ENCODE results near the gene FNDC3B.

The FNDC3B gene

GRCh38 chr3:172259726-172260248, 220.4 kb downstream of the FNDC3B start:
- Histone ChIP-seq H3K4me3 (ENCODE audit: insufficient read depth, low read length, poor library complexity, severe bottlenecking) (no peak overlapping the region), H3K27ac (ENCODE audit: low read depth, low read length) (no peak overlapping the region), H3K36me3 (ENCODE audit: low read length) (no peaks in the 10 kb centered on the region), H3K4me2 (ENCODE audit: low read depth, low read length, poor library complexity, severe bottlenecking) (no peak overlapping the region), H3K27me3 (ENCODE audit: low read length) (no peaks in the 10 kb centered on the region), H2AFZ (ENCODE audit: low read depth, low read length, severe bottlenecking) (no peak overlapping the region), H4K20me1 (ENCODE audit: low read depth, low read length) (no peaks in the 10 kb centered on the region), H3F3A (ENCODE audit: insufficient read depth) (no peaks in the 10 kb centered on the region), H3K9me2 (replicated peaks; ENCODE audit: insufficient read depth, low read length) (no peaks in the 10 kb centered on the region), H3K9me3 (ENCODE audit: insufficient read depth, low read length) (no peaks in the 10 kb centered on the region), H3K9ac (ENCODE audit: low read length) (no peak overlapping the region), H3K79me2 (ENCODE audit: insufficient read depth, low read length) (no peaks in the 10 kb centered on the region)
- no peak for TF ChIP-seq EZH2phosphoT487 (conservative IDR thresholded peaks at IDR 0.05; ENCODE audit: low read length)
- TF ChIP-seq, protein P1, sequence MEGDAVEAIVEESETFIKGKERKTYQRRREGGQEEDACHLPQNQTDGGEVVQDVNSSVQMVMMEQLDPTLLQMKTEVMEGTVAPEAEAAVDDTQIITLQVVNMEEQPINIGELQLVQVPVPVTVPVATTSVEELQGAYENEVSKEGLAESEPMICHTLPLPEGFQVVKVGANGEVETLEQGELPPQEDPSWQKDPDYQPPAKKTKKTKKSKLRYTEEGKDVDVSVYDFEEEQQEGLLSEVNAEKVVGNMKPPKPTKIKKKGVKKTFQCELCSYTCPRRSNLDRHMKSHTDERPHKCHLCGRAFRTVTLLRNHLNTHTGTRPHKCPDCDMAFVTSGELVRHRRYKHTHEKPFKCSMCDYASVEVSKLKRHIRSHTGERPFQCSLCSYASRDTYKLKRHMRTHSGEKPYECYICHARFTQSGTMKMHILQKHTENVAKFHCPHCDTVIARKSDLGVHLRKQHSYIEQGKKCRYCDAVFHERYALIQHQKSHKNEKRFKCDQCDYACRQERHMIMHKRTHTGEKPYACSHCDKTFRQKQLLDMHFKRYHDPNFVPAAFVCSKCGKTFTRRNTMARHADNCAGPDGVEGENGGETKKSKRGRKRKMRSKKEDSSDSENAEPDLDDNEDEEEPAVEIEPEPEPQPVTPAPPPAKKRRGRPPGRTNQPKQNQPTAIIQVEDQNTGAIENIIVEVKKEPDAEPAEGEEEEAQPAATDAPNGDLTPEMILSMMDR (IDR thresholded peaks at IDR 0.05; ENCODE audit: insufficient read depth, low read length, poor library complexity, severe bottlenecking): no peak

DNA sequence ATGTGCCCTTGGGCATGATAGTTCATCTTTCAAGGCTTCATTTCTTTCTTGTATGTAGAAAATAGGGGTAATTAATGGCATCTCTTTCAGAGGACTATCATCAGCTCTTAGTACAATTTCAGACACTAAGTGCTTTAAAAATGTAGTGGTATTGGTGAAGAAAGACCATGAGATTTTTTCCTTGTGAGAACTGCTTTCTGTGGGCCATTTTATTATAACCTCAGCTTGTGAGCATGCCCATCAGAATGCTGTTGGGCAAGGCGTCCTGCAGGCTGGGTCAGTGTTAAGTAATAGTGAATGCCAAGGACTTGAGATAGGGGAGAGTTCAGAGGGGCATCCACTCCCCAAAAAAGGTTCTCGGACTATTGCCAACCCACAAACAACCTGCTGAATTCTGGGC, 221.0 kb downstream of the FNDC3B start:
- Histone ChIP-seq H3K36me3 (ENCODE audit: low read length) (no peaks in the 10 kb centered on the region), H4K20me1 (ENCODE audit: low read depth, low read length) (no peaks in the 10 kb centered on the region), H3K9ac (ENCODE audit: low read length) (no peak overlapping the region), H3K4me2 (ENCODE audit: low read depth, low read length, poor library complexity, severe bottlenecking) (no peak overlapping the region), H3K4me3 (ENCODE audit: insufficient read depth, low read length, poor library complexity, severe bottlenecking) (no peak overlapping the region), H3F3A (ENCODE audit: insufficient read depth) (no peaks in the 10 kb centered on the region), H3K9me2 (replicated peaks; ENCODE audit: insufficient read depth, low read length) (no peaks in the 10 kb centered on the region), H3K27ac (ENCODE audit: low read depth, low read length) (no peak overlapping the region), H3K79me2 (ENCODE audit: insufficient read depth, low read length) (no peaks in the 10 kb centered on the region), H3K9me3 (ENCODE audit: insufficient read depth, low read length) (no peaks in the 10 kb centered on the region), H3K27me3 (ENCODE audit: low read length) (no peaks in the 10 kb centered on the region), H2AFZ (ENCODE audit: low read depth, low read length, severe bottlenecking) (no peak overlapping the region)
- TF ChIP-seq, protein P1 (IDR thresholded peaks at IDR 0.05; ENCODE audit: insufficient read depth, low read length, poor library complexity, severe bottlenecking): no peak
- no peak for TF ChIP-seq EZH2phosphoT487 (conservative IDR thresholded peaks at IDR 0.05; ENCODE audit: low read length)

DNA sequence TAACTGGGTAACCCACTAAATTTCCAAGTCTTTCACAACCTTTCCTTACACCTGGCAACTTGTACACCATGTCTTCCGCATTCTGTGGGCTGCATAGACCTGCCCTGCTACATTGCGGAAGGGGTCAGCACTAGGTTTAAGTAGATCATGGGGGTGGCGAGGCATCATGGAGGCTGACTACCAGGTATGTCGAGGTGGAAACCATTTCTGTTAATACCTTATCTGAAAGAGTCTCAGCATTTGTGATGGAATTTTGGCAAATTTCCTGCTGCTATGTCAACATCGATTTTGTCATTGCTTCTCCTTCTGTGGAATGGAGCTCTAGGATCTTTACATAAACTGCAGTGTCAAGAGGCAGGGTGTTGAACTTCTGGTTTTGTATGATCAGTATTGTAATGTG, 221.7 kb downstream of the FNDC3B start:
- Histone ChIP-seq H3K4me2 (ENCODE audit: low read depth, low read length, poor library complexity, severe bottlenecking) (no peak overlapping the region), H3K9ac (ENCODE audit: low read length) (no peak overlapping the region), H3K79me2 (ENCODE audit: insufficient read depth, low read length) (no peaks in the 10 kb centered on the region), H3K9me3 (ENCODE audit: insufficient read depth, low read length) (no peaks in the 10 kb centered on the region), H3F3A (ENCODE audit: insufficient read depth) (no peaks in the 10 kb centered on the region), H3K27ac (ENCODE audit: low read depth, low read length) (no peak overlapping the region), H3K27me3 (ENCODE audit: low read length) (no peaks in the 10 kb centered on the region), H3K4me3 (ENCODE audit: insufficient read depth, low read length, poor library complexity, severe bottlenecking) (no peak overlapping the region), H4K20me1 (ENCODE audit: low read depth, low read length) (no peaks in the 10 kb centered on the region), H3K9me2 (replicated peaks; ENCODE audit: insufficient read depth, low read length) (no peaks in the 10 kb centered on the region), H3K36me3 (ENCODE audit: low read length) (no peaks in the 10 kb centered on the region), H2AFZ (ENCODE audit: low read depth, low read length, severe bottlenecking) (no peak overlapping the region)
- no peak for TF ChIP-seq EZH2phosphoT487 (conservative IDR thresholded peaks at IDR 0.05; ENCODE audit: low read length)
- TF ChIP-seq, protein P1 (IDR thresholded peaks at IDR 0.05; ENCODE audit: insufficient read depth, low read length, poor library complexity, severe bottlenecking): no peak

All from SU-DHL-6 (cell line).